ENCODE measurements around the gene PCSK6. TPM values are rescaled to one million over a fixed set of nuclear protein-coding genes. Genes with fewer than 3 reads are reported as not detected.

Gene PCSK6
- polyA plus RNA-seq, 1 donor from 2014 or later = 1.1 TPM

- no peaks in the 10 kb centered on the region for H4K20me1 ChIP-seq (ENCODE audit: insufficient read depth)
- TF ChIP-seq EZH2 (IDR thresholded peaks at IDR 0.05; ENCODE audit: borderline replicate concordance, insufficient read depth, low read length, poor library complexity, severe bottlenecking) (no peak), RAD21 (conservative IDR thresholded peaks at IDR 0.05) (no peak), REST (IDR thresholded peaks at IDR 0.05; ENCODE audit: borderline replicate concordance) (no peak), SMC3 (conservative IDR thresholded peaks at IDR 0.05; ENCODE audit: poor library complexity) (no peak), EP300 (conservative IDR thresholded peaks at IDR 0.05; ENCODE audit: poor library complexity, severe bottlenecking) (no peak), MXI1 (conservative IDR thresholded peaks at IDR 0.05; ENCODE audit: poor library complexity, severe bottlenecking) (no peak), POLR2AphosphoS5 (IDR thresholded peaks at IDR 0.05) (no peak), TAF1 (IDR thresholded peaks at IDR 0.05; ENCODE audit: low read depth) (no peak)
- TF ChIP-seq, protein P1, sequence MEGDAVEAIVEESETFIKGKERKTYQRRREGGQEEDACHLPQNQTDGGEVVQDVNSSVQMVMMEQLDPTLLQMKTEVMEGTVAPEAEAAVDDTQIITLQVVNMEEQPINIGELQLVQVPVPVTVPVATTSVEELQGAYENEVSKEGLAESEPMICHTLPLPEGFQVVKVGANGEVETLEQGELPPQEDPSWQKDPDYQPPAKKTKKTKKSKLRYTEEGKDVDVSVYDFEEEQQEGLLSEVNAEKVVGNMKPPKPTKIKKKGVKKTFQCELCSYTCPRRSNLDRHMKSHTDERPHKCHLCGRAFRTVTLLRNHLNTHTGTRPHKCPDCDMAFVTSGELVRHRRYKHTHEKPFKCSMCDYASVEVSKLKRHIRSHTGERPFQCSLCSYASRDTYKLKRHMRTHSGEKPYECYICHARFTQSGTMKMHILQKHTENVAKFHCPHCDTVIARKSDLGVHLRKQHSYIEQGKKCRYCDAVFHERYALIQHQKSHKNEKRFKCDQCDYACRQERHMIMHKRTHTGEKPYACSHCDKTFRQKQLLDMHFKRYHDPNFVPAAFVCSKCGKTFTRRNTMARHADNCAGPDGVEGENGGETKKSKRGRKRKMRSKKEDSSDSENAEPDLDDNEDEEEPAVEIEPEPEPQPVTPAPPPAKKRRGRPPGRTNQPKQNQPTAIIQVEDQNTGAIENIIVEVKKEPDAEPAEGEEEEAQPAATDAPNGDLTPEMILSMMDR (IDR thresholded peaks at IDR 0.05; ENCODE audit: poor library complexity, severe bottlenecking) = no peak
- H2AFZ ChIP-seq (ENCODE audit: low read depth, low read length) = no peak overlapping the region
- H3K79me2 ChIP-seq (replicated peaks; ENCODE audit: insufficient read depth, low read length) = no peaks in the 10 kb centered on the region
- no peak overlapping the region for H3K4me2 ChIP-seq (ENCODE audit: low read length)
- no peaks in the 10 kb centered on the region for H3F3A ChIP-seq (ENCODE audit: insufficient read depth, low read length, poor library complexity, severe bottlenecking)
- no peak overlapping the region for H3K9ac ChIP-seq (ENCODE audit: low read length)
- H3K4me3 ChIP-seq (ENCODE audit: low read length) = no peak overlapping the region
- H3K27ac ChIP-seq (ENCODE audit: low read length) = no peak overlapping the region
- no peaks in the 10 kb centered on the region for H3K9me2 ChIP-seq (ENCODE audit: insufficient read depth, low read length)
- no peaks in the 10 kb centered on the region for H3K9me3 ChIP-seq (ENCODE audit: low read length)
- H3K36me3 ChIP-seq (ENCODE audit: insufficient read depth, low read length) = no peaks in the 10 kb centered on the region
- no peaks in the 10 kb centered on the region for H3K27me3 ChIP-seq (ENCODE audit: insufficient read depth, low read depth, low read length)
These were observed 175.0 kb downstream of the PCSK6 start for GRCh38 chr15:101314336-101315125.

DNA sequence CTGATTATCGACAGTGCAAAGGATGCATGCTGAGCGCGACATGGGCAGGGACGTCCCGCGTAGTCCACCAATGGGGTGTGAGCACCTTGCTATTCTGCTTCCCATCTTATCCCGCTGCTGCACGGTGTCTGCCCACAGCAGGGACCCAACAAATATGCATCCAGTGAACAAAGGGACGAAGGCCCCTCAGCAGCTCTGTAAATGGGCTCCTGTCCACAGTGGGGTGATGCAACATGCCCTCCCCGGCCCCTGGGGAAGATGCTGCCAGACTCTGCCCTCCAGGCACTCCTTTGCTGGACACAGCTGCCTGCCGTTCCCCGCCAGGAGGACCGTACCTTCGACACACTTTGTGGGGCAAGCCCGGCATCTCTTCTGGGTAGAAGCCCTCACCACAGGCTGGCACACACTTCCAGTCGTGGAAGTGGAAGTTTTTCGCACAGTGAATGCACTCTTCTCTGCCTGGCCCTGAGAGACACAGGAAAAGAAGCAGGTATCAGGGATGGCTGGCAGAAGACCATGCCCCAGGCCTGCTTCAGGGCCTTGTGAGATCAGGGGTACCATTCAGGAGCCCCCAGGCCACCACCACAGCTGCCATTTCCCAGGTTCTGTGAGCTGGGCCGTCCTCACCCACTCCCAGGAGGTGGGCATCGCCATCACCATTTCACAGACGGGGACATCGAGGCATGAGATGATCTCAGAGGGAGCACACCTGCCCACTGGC, 176.3 kb downstream of the PCSK6 start:
- Histone ChIP-seq H3K9me2 (ENCODE audit: insufficient read depth, low read length) (no peaks in the 10 kb centered on the region), H3K9ac (ENCODE audit: low read length) (no peak overlapping the region), H3K79me2 (replicated peaks; ENCODE audit: insufficient read depth, low read length) (no peaks in the 10 kb centered on the region), H3K27me3 (ENCODE audit: insufficient read depth, low read depth, low read length) (no peaks in the 10 kb centered on the region), H3F3A (ENCODE audit: insufficient read depth, low read length, poor library complexity, severe bottlenecking) (no peaks in the 10 kb centered on the region), H3K4me2 (ENCODE audit: low read length) (no peak overlapping the region), H3K27ac (ENCODE audit: low read length) (no peak overlapping the region), H4K20me1 (ENCODE audit: insufficient read depth) (no peaks in the 10 kb centered on the region), H2AFZ (ENCODE audit: low read depth, low read length) (no peak overlapping the region), H3K4me3 (ENCODE audit: low read length) (no peak overlapping the region), H3K36me3 (ENCODE audit: insufficient read depth, low read length) (no peaks in the 10 kb centered on the region), H3K9me3 (ENCODE audit: low read length) (no peaks in the 10 kb centered on the region)
- TF ChIP-seq SMC3 (conservative IDR thresholded peaks at IDR 0.05; ENCODE audit: poor library complexity) = no peak
- TF ChIP-seq MXI1 (conservative IDR thresholded peaks at IDR 0.05; ENCODE audit: poor library complexity, severe bottlenecking) = no peak
- no peak for TF ChIP-seq TAF1 (IDR thresholded peaks at IDR 0.05; ENCODE audit: low read depth)
- TF ChIP-seq REST (IDR thresholded peaks at IDR 0.05; ENCODE audit: borderline replicate concordance) = no peak

Measured in neural cell (in vitro differentiated cells).